Vagina (tissue), 2 donors: Measurements from ENCODE around the gene DPP6.

Experiments used
- CTCF ChIP-seq, 3 experiments: fragments of 450-650 bp in 2 of 3; fragments of 200-600 bp in 1 of 3; sonication (generic) in 1 of 3; IDR thresholded peaks; one replicate each; pipeline ENCODE4 v1.5.1; 2017 to 2019; ENCODE audit warnings: antibody characterized with exemption in 3 of 3, mild to moderate bottlenecking in 2 of 3, moderate library complexity in 2 of 3
- POLR2A ChIP-seq, 2 donors: fragments of 450-650 bp; IDR thresholded peaks; one replicate each; pipeline ENCODE4 v1.6.1; 2017; ENCODE audit warnings: antibody characterized with exemption in 2 of 2, mild to moderate bottlenecking in 2 of 2, moderate library complexity in 2 of 2

- TF ChIP-seq CTCF (IDR thresholded peaks at IDR 0.05) (no peak), POLR2A (IDR thresholded peaks at IDR 0.05) (no peak)
Measured at GRCh38 chr7:154863766-154864522, 811.7 kb downstream of the DPP6 start.
